GM23248 (cell line): ENCODE results near the gene BTLA. TPM values are rescaled to one million over a fixed set of nuclear protein-coding genes. Genes with fewer than 3 reads are reported as not detected.

Experiments
- DNase-seq: peaks from one replicate; pipeline ENCODE4 v3.0.0-alpha.2; 2015
- H2AFZ ChIP-seq: fragments of 200-600 bp; sonication (generic); 2 replicates; pipeline ENCODE4 v1.6.1; 2016; ENCODE audit warnings: antibody characterized with exemption
- H3F3A ChIP-seq: fragments of 200-600 bp; sonication (generic); 2 replicates; pipeline ENCODE4 v1.6.1; 2016; ENCODE audit warnings: mild to moderate bottlenecking, antibody characterized with exemption, mixed run types; ENCODE audit not compliant: insufficient read depth
- H3K27ac ChIP-seq: fragments of 200-600 bp; sonication (generic); 2 replicates; pipeline ENCODE4 v1.5.1; 2016; ENCODE audit warnings: mild to moderate bottlenecking
- H3K27me3 ChIP-seq: fragments of 200-600 bp; sonication (generic); replicated peaks from 2 replicates; pipeline ENCODE4 v1.6.1; 2016; ENCODE audit warnings: mild to moderate bottlenecking; ENCODE audit not compliant: insufficient read depth
- H3K36me3 ChIP-seq: fragments of 200-600 bp; sonication (generic); 2 replicates; pipeline ENCODE4 v1.6.1; 2016; ENCODE audit warnings: low read depth, mild to moderate bottlenecking
- H3K4me1 ChIP-seq: fragments of 200-600 bp; sonication (generic); 2 replicates; pipeline ENCODE4 v1.6.1; 2016; ENCODE audit warnings: mild to moderate bottlenecking; ENCODE audit not compliant: insufficient read depth
- H3K4me2 ChIP-seq: fragments of 200-600 bp; sonication (generic); one replicate; pipeline ENCODE4 v1.6.1; 2016; ENCODE audit warnings: mild to moderate bottlenecking; ENCODE audit not compliant: unreplicated experiment
- H3K4me3 ChIP-seq: fragments of 200-600 bp; sonication (generic); 2 replicates; pipeline ENCODE4 v1.5.1; 2016; ENCODE audit warnings: mild to moderate bottlenecking
- H3K79me2 ChIP-seq: fragments of 200-600 bp; sonication (generic); 2 replicates; pipeline ENCODE4 v1.6.1; 2016; ENCODE audit warnings: mild to moderate bottlenecking; ENCODE audit not compliant: insufficient read depth
- H3K9ac ChIP-seq: fragments of 200-600 bp; sonication (generic); 2 replicates; pipeline ENCODE4 v1.6.1; 2016; ENCODE audit warnings: mild to moderate bottlenecking
- H3K9me2 ChIP-seq: fragments of 200-600 bp; sonication (generic); 2 replicates; pipeline ENCODE4 v1.6.1; 2016; ENCODE audit warnings: mixed run types, mild to moderate bottlenecking, moderate library complexity; ENCODE audit not compliant: insufficient read depth
- H3K9me3 ChIP-seq: fragments of 200-600 bp; sonication (generic); one replicate; pipeline ENCODE4 v1.6.1; 2017; ENCODE audit warnings: low read depth
- H4K20me1 ChIP-seq: fragments of 200-600 bp; sonication (generic); 2 replicates; pipeline ENCODE4 v1.6.0; 2016; ENCODE audit not compliant: insufficient read depth
- EZH2 ChIP-seq: fragments of 200-600 bp; sonication (generic); IDR thresholded peaks from 2 replicates; pipeline ENCODE4 v1.6.1; 2018; ENCODE audit warnings: antibody characterized with exemption, mild to moderate bottlenecking; ENCODE audit not compliant: insufficient read depth, poor library complexity, severe bottlenecking
- EZH2phosphoT487 ChIP-seq: fragments of 200-600 bp; sonication (generic); IDR thresholded peaks from 2 replicates; pipeline ENCODE4 v1.6.1; 2018; ENCODE audit warnings: antibody characterized with exemption, moderate library complexity, mild to moderate bottlenecking, low read depth; ENCODE audit not compliant: insufficient read depth
- WGBS, 2 experiments: methylation state at CpG; one replicate each; pipeline ENCODE4 v1.1.6; 2015 to 2017; ENCODE audit warnings: low lambda C conversion rate in 2 of 2, low coverage in 1 of 2; ENCODE audit errors: missing lambda C conversion rate in 2 of 2; 5-methylcytosine and 5-hydroxymethylcytosine counted together
- in situ Hi-C: fragments of 300-500 bp; cut with MboI; formaldehyde crosslinking; loops from 2 replicates; pipeline ENCODE4 v1.15.0; 2020
- polyA plus RNA-seq: library from polyadenylated mRNA; unstranded; fragments of >200 nt; fragmentation: Nextera tagmentation; extraction: Ambion mirVana; gene quantifications from 2 replicates; pipeline ENCODE4 v1.2.1, GENCODE V29; 2016
- total RNA-seq: library from RNA; depleted of rRNA; stranded (reverse); fragments of >200 nt; shearing (Covaris generic); gene quantifications from 2 replicates; pipeline ENCODE4 v1.2.3, GENCODE V29; 2014

Gene BTLA
- total and polyA plus RNA-seq, 2 experiments from 2014 or later = not detected

DNA sequence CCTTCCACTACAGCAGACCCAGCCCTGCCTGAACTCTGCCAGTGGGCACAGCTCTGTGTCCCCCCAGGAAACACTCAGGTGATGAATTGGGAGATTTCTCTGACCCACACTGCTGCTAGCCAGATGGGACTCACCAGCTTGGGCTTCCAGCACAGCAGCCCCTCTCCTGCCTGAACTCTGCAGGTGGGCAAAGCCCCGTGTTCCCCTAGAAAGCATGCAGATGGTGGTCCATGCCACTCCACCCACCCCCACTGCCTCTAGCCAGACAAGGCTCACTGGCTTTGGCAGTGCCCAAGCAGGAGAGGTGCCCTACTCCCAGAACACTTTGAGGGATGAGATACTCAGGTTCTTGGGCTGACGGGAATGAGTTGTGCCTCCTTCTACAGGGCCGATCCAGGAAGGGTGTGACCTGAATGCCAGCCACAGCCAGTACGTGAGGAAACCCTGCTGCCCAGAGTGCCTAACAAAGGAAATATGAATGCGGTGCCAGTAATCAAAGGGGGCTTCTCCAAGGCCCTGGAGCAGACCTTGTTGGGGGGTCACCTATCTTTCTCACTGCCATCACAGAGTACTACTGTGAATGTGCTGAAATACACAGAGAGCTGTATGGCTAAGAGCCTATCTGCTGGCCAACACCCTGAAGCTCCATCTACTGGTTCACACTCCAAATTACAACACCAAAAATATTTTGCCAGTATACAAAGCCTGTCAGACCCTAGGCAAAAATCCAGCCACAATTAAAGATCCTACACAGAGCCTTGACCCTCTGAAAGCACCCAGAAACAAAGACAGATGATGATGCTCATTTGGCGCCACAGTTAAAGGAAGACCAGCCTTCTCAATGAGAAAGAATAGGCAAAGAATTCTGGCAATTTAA lies 61.9 kb downstream of the BTLA start:
- peak; percentile 52 for DNase-seq
- H3K9me2 ChIP-seq = no peaks in the 10 kb centered on the region
- no peak overlapping the region for H3K9ac ChIP-seq
- H3K36me3 ChIP-seq = no peaks in the 10 kb centered on the region
- H3K9me3 ChIP-seq = no peaks in the 10 kb centered on the region
- 0 out of 2 replicates have a peak, but pooled peaks cover 18% of the 10 kb centered on the region for H3K27me3 ChIP-seq
- 63 to 74% methylated on average over 6 of the region's 6 CpGs for WGBS, 2 experiments
- no peak for TF ChIP-seq EZH2phosphoT487
- no peak for TF ChIP-seq EZH2
- no peaks in the 10 kb centered on the region for H4K20me1 ChIP-seq
- H3K4me2 ChIP-seq = no peak overlapping the region
- H3K27ac ChIP-seq = no peak overlapping the region
- H3K79me2 ChIP-seq = no peaks in the 10 kb centered on the region
- no peaks in the 10 kb centered on the region for H3F3A ChIP-seq
- H2AFZ ChIP-seq = no peak overlapping the region
- in situ Hi-C loops = no loop called here
- H3K4me1 ChIP-seq = no peaks in the 10 kb centered on the region
- H3K4me3 ChIP-seq = no peak overlapping the region

DNA sequence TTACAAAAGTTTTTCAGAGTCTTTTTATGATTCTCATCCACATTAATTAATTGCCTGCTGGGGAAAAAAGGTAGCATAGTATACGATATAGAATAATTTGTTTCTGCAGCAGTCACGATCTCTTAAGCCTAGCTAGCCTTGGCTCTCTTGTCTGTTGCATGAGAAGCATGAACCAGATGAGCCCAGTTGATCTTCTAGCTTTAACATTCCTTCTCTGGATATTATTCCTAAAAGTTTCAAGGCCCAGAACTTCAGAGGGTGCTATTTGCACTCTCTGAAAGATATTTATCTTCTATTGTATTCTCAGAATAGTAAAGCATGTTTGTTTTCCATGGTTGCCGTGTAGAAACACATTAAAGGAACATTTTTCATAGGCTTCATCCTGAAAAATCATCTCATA lies 69.3 kb downstream of the BTLA start:
- no peak for DNase-seq
- no peaks in the 10 kb centered on the region for H3K9me2 ChIP-seq
- TF ChIP-seq EZH2 (no peak), EZH2phosphoT487 (no peak)
- no peak overlapping the region for H2AFZ ChIP-seq
- H3K27me3 ChIP-seq = 0 out of 2 replicates have a peak, but pooled peaks cover 4% of the 10 kb centered on the region
- no peaks in the 10 kb centered on the region for H3F3A ChIP-seq
- no peak overlapping the region for H3K4me2 ChIP-seq
- no peak overlapping the region for H3K4me3 ChIP-seq
- H3K79me2 ChIP-seq = no peaks in the 10 kb centered on the region
- H3K9ac ChIP-seq = no peak overlapping the region
- H4K20me1 ChIP-seq = no peaks in the 10 kb centered on the region
- WGBS, 2 experiments = 43 to 54% methylated on average over 3 of the region's 3 CpGs
- H3K9me3 ChIP-seq = no peaks in the 10 kb centered on the region
- H3K27ac ChIP-seq = no peak overlapping the region
- H3K4me1 ChIP-seq = no peaks in the 10 kb centered on the region
- no peaks in the 10 kb centered on the region for H3K36me3 ChIP-seq
- in situ Hi-C loops = no loop called here

DNA sequence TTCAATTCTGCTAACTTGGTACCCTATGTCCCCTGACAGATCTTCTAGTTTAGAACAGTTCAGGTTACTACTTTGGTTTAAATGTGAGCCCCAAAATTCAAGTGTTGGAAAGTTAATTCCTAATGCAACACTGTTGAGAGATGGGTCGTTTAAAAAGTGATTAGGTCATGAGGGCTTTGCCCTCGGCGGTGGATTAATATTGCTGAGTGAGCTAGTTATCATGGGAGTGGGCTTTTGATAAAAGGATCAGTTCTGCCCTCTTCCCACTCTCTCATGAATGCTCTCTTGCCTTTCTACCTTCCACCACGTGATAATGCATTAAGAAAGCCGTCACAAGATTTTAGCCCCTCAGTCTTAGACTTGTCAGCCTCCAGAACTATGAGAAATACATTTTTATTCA lies 72.1 kb downstream of the BTLA start:
- 26 to 34% methylated on average over 5 of the region's 5 CpGs for WGBS, 2 experiments
- in situ Hi-C loops = no loop called here

DNA sequence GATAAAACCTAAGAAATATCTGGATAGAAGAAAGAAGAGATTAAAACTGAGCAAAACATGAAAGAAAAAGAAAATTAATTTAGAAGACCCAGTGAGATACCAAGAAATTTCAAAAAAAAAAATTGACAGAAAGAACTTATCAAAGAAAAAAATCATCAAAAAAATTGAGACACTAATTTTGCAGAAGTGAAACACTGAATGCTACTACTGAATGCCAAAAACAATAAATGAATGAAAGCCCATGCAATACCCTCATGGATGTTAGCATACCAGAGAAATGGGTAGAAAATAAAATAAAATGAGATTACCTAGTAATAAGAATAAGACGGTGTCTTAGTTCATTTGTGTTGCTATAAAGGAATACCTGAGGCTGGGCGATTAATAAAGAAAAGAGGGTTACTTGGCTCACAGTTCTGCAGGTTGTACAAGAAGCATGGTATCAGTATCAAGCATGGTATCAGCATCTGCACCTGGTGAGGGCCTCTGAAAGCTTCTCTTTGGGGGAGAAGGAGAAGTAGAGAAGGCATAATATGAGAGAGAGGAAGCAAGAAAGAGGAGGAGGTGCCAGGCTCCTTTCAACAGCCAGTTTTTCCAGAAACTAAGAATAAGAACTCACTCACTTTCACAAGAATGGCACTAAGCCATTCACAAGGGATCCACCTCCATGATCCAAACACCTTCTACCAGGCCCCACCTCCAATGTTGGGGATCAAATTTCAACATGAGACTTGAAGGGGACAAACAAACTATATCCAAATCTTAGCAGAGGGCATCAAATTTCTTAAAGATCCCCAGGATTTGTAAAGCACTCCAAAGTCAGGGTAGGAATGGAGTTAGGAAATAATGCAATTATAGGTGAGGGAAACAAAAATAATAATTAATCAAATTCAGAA lies 73.2 kb downstream of the BTLA start:
- no peaks in the 10 kb centered on the region for H3K79me2 ChIP-seq
- H3K27me3 ChIP-seq = 0 out of 2 replicates have a peak, but pooled peaks cover 4% of the 10 kb centered on the region
- H4K20me1 ChIP-seq = no peaks in the 10 kb centered on the region
- H3K36me3 ChIP-seq = no peaks in the 10 kb centered on the region
- in situ Hi-C loops = no loop called here
- DNase-seq = no peak
- no peak overlapping the region for H3K4me3 ChIP-seq
- no peaks in the 10 kb centered on the region for H3F3A ChIP-seq
- WGBS, 2 experiments = 47 to 48% methylated on average over 2 of the region's 2 CpGs
- TF ChIP-seq EZH2 (no peak), EZH2phosphoT487 (no peak)
- H3K4me2 ChIP-seq = no peak overlapping the region
- no peak overlapping the region for H2AFZ ChIP-seq
- H3K9ac ChIP-seq = no peak overlapping the region
- H3K27ac ChIP-seq = no peak overlapping the region
- no peaks in the 10 kb centered on the region for H3K4me1 ChIP-seq
- no peaks in the 10 kb centered on the region for H3K9me3 ChIP-seq
- H3K9me2 ChIP-seq = no peaks in the 10 kb centered on the region

More for the DNA sequence above, 72.1 kb downstream of the BTLA start:
- Histone ChIP-seq H3K9ac (no peak overlapping the region), H4K20me1 (no peaks in the 10 kb centered on the region), H3K4me2 (no peak overlapping the region), H3K4me1 (no peaks in the 10 kb centered on the region), H3K9me3 (no peaks in the 10 kb centered on the region), H2AFZ (no peak overlapping the region), H3F3A (no peaks in the 10 kb centered on the region), H3K4me3 (no peak overlapping the region), H3K27ac (no peak overlapping the region), H3K79me2 (no peaks in the 10 kb centered on the region), H3K36me3 (no peaks in the 10 kb centered on the region), H3K27me3 (0 out of 2 replicates have a peak, but pooled peaks cover 4% of the 10 kb centered on the region), H3K9me2 (no peaks in the 10 kb centered on the region)
- TF ChIP-seq EZH2phosphoT487 (no peak), EZH2 (no peak)
- no peak for DNase-seq
